Activated CD8-positive, alpha-beta memory T cell treated with anti-CD3 and anti-CD28 coated beads for 36 hours (primary cell): ENCODE data around the gene RAVER1. TPM values are rescaled to one million over a fixed set of nuclear protein-coding genes. Genes with fewer than 3 reads are reported as not detected.
"Not testable (repeated sequence)": the region's sequence is repeated elsewhere in the genome, so short reads cannot be mapped to it uniquely, and the experiment has no call there.

Source experiments
- CTCF ChIA-PET: fragments of 350-600 bp; sonication (Branson Sonifier 250); formaldehyde crosslinking; loops from one replicate; lab custom pipeline; 2021; ENCODE audit warnings: antibody characterized with exemption; lab: Charles Lee
- POLR2A ChIA-PET: fragments of 350-600 bp; sonication (Branson Sonifier 250); formaldehyde crosslinking; loops from one replicate; lab custom pipeline; 2021; ENCODE audit warnings: antibody characterized with exemption; lab: Charles Lee
- total RNA-seq, 2 experiments: library from RNA; stranded (reverse); gene quantifications; one replicate each; pipeline ENCODE4 v1.2.3, GENCODE V29; 2021

The RAVER1 gene
- 100 to 1,000 TPM; 100 to 102 TPM for total RNA-seq

DNA sequence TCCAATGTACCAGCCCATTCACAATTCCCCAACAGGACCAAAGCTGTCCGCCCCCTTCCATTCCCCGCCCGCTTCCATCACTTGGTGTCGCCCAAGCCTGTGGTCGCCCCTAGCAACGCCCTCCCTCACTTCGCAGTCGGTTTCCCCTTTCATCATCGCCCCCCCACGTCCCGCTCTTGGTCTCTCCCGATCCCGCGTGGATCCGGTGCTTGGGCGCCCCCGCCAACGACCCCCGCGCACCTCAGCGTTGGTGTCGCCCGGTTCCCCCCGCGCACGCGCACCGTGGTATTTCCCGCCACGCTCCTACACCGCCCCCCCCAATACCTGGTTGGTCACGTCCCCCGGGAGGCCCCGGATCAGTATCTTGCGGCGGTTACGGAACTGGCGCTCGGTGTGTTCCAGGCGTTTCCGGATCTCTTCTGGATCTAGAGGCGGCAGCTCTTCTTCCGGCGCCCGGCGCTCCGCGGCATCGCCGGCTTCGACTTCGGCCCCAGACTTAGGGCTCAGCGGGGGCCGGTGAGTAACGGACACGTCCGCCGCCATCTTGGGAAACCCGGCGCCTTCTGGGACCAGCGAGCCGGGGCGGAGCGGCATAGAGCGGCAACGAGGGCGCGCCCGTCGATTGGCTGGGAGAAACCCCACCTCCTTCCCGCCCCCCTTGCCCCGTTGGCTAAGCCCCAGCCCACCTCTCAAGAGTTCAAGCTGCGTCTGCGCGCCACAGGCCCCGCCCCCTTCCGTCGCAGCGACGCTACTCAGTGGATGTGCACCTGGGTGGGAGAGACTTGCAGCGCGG lies at the start of gene RAVER1:
Gene RAVER1, minus strand, starts transcription at position 565 of the 793 bp plus-strand sequence. Its CDS starts 22 bp downstream, at position 543.
- ChIA-PET CTCF (interaction anchor here (0.6 to 1.8 kb wide), 7 partner anchors 56 to 242 kb away, joined by 3 to 10 read pairs (median 3); no protein-coding TSS in a partner anchor), POLR2A (interaction anchor here (0.6 to 2.2 kb wide), 7 partner anchors 13 to 62 kb away, joined by 3 to 17 read pairs (median 7); partner anchors contain the start of genes ICAM1, ICAM5 and TYK2)

DNA sequence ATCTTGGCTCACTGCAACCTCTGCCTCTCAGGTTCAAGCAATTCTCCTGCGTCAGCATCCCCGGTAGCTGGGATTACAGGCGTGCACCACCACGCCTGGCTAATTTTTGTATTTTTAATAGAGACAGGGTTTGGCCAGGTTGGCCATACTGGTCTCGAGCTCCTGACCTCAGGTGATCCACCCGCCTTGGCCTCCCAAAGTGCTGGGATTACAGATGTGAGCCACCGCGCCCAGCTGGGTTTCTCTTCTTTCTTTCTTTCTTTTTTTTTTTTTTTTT lies 49.8 kb upstream of the RAVER1 start:
- ChIA-PET CTCF (interaction anchor here (0.6 to 10.6 kb wide), 6 partner anchors 68 to 1843 kb away, joined by 3 to 145 read pairs (median 4); partner anchors contain the start of gene ICAM1), POLR2A (interaction anchor here (0.7 kb wide), 1 partner anchor 123 kb away, joined by 23 read pairs; no protein-coding TSS in a partner anchor)

DNA sequence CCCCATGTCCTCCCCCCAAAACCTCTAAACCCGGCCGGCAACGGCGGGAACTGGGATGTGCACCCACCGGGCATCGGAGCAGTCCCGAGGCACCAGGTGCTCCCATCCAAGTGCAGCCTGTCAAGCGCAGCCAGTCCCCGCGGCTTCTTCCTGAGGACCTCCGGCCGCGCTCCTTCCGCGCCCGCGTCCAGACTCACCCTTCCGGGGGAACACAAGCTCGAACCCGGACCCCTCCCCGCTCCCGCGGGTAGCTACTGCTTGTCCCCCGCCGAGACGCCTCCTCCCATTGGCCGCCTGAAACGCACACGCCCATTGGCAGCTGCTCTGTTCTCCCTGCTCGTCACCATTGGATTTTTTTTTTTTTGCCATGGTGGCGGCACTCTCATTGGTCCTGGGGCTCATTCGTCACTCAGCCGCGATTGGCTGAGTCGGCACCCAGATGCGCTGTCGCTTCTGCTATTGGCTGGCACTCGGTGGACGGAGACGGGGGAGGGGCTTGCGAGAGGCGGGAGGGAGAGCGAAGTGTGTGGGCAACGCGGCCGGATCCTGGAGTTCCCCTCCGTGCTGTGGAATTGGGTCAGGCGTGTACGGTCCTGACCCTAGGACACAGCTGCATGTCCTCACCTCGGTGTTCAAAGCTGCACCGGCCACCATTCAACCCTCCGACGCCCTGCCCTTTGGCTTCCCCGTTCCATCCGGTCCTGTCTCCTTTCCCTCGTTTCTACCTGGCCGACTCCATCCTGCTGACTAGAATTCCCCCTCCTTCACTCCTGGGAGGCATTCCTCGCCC lies 47.2 kb upstream of the RAVER1 start, which contains the start of gene TYK2:
Gene TYK2, minus strand, starts transcription at position 260 of the 790 bp plus-strand sequence. CDS start 2,166 bp downstream, outside the sequence.
- ChIA-PET POLR2A (interaction anchor here (0.5 to 1.9 kb wide), 11 partner anchors 11 to 434 kb away, joined by 3 to 14 read pairs (median 4); partner anchors contain the start of genes ICAM1, ICAM4 and RAVER1), CTCF (interaction anchor here (0.6 to 10.6 kb wide), 8 partner anchors 8 to 485 kb away, joined by 3 to 145 read pairs (median 4); partner anchors contain the start of gene ICAM1)

DNA sequence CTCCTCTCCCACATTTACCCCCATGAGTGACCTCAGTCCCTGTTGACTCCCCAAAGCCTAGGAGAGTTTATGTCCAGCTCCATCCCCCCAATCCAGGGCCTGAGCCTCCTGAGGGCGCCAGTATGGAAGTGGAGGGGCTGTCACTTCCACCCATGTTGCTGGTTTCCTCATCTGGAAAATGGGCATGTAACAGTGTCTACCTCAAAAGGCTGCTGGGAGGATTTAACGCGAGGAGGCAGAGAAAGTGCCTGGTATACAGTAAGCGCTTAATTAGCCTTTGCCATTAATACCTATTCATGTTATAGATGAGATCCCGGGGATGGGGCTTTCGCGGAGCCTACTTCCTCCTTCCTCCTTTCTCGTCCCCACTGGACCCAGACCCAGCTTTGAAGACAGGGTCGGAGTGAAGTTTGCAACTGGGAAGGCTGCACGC lies 46.6 kb upstream of the RAVER1 start:
- ChIA-PET POLR2A (interaction anchor here (0.6 to 1.9 kb wide), 9 partner anchors 12 to 435 kb away, joined by 3 to 14 read pairs (median 4); partner anchors contain the start of genes ICAM1, ICAM4 and RAVER1), CTCF (interaction anchor here (0.6 to 10.6 kb wide), 8 partner anchors 9 to 486 kb away, joined by 3 to 145 read pairs (median 4); partner anchors contain the start of gene ICAM1)

DNA sequence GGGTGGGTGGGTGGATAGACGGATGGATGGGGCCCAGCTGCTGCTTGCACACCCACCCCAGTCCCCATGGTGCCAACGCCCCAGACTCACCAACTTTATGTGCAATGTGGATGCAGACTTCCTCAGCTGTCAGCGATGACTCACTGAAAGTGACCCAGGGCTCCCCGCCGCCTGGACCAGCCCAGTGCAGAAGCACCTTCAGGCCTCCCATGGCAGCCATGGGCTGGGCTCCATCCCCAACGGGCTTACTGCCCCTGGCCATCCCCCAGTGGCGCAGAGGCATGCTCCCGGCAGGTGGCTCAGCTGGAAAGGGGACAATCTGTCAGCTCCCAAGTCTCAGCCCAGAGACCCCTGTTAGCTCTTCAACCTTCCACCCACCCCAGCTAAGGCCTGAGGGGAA lies 44.8 kb upstream of the RAVER1 start:
- ChIA-PET CTCF (interaction anchor here (0.9 to 3.1 kb wide), 4 partner anchors 11 to 119 kb away, joined by 3 to 12 read pairs (median 4); no protein-coding TSS in a partner anchor), POLR2A (no interaction called here)

DNA sequence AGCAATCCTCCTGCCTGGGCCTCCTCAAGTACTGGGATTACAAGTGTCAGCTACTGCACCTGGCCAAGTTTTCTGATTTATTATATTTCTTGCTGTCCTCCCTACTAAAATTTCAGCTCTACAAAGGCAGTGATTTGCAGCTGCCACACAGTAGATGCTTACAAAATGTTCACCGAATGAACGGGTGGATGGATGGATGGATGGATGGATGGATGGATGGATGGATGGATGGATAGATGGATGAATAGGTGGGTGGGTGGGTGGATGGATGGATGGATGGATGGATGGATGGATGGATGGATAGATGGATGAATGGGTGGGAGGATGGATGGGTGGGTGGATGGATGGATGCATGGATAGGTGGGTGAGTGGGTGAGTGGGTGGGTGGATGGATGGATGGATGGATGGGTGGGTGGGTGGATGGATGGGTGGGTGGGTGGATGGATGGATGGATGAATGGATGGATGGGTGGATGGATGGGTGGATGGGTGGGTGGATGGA lies 43.9 kb upstream of the RAVER1 start:
- CTCF ChIA-PET: interaction anchor here (1.2 kb wide), 1 partner anchor 108 kb away, joined by 4 read pairs; no protein-coding TSS in a partner anchor
- POLR2A ChIA-PET: not testable (repeated sequence)

- ChIA-PET POLR2A (no interaction called here), CTCF (interaction anchor here (0.6 to 1.2 kb wide), 4 partner anchors 16 to 315 kb away, joined by 3 to 4 read pairs (median 3); no protein-coding TSS in a partner anchor)
Measured at GRCh38 chr19:10374931-10375330, 41.6 kb upstream of the RAVER1 start.

- ChIA-PET POLR2A (no interaction called here), CTCF (interaction anchor here (0.7 kb wide), 2 partner anchors 99 to 223 kb away, joined by 3 read pairs; no protein-coding TSS in a partner anchor)
Measured at GRCh38 chr19:10372690-10373089, 39.4 kb upstream of the RAVER1 start.

GRCh38 chr19:10368101-10368803 lies 34.9 kb upstream of the RAVER1 start:
- POLR2A ChIA-PET: interaction anchor here (0.6 kb wide), 1 partner anchor 63 kb away, joined by 4 read pairs; no protein-coding TSS in a partner anchor

GRCh38 chr19:10366950-10367512 lies 33.7 kb upstream of the RAVER1 start:
- POLR2A ChIA-PET: not testable (repeated sequence)
- CTCF ChIA-PET: interaction anchor here (1.0 to 1.1 kb wide), 2 partner anchors 48 to 96 kb away, joined by 3 read pairs; partner anchors contain the start of gene ICAM1

More at GRCh38 chr19:10368101-10368803, 34.9 kb upstream of the RAVER1 start:
- CTCF ChIA-PET: interaction anchor here (0.6 kb wide), 1 partner anchor 14 kb away, joined by 4 read pairs; no protein-coding TSS in a partner anchor

GRCh38 chr19:10365518-10365917 lies 32.2 kb upstream of the RAVER1 start:
- POLR2A ChIA-PET: interaction anchor here (0.7 kb wide), 1 partner anchor 51 kb away, joined by 4 read pairs; no protein-coding TSS in a partner anchor
- CTCF ChIA-PET: no interaction called here

DNA sequence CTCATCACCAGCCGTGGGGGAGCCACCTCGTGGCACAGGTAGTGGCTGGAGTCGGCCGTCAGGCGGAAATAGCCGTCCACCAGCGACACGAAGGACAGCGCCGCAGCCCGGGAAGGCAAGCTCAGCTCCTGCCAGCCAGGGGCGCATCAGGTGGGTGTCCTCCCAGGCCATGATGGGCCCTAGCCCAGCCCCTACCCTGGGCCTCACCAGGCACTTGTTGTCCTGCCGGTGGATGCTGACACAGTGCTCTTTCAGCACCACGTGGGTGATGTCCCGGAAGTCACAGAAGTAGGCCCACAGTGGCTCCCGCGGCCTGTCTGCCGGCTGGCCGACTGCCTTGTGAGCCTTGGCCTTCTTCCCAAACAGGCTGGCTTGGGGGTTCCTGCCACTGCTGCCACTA lies 31.3 kb upstream of the RAVER1 start:
- CTCF ChIA-PET: no interaction called here
- POLR2A ChIA-PET: no interaction called here

GRCh38 chr19:10363789-10364281 lies 30.5 kb upstream of the RAVER1 start:
- ChIA-PET POLR2A (no interaction called here), CTCF (no interaction called here)

DNA sequence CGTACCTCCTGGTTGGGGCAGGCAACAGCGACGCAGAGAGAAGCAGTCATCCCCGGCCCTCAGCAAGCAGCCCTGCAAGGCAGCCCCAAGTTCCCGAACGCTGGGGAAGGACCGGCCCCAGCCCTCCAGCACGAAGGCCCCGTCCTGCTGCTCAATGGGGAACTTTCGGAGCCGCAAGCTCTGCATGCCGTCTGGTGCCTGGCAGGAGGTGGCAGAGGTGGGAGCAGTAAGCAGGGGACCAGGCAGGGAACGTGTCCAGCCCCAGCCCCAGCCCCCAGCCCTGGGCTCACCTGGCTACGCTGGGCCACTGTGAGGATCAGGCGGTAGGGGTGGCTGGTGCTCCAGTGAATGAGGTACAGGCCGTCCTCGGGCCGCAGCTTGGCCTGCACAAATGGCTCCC lies 28.9 kb upstream of the RAVER1 start:
- CTCF ChIA-PET: interaction anchor here (1.1 kb wide), 1 partner anchor 27 kb away, joined by 3 read pairs; no protein-coding TSS in a partner anchor
- POLR2A ChIA-PET: no interaction called here

GRCh38 chr19:10361569-10362011 lies 28.3 kb upstream of the RAVER1 start:
- CTCF ChIA-PET: no interaction called here
- POLR2A ChIA-PET: no interaction called here

DNA sequence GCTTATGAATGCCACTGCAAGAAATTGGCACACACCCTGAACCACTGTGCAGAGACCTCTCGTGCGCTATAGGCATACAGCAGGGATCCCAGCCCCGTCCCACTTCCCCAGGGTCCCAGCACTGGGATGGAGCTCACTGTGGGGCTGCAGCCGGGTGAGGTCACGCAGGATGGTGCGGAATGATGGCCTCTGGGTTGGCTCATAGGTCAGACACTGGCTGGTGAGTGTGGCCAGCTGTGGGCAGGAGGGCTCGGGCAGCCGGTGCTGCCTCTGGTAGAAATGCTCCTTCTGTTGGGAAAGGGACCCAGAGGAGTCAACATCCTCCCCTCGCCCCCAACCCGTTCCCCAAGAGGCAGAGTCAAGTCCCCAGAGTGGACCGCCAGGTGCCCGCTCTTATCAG lies 23.1 kb upstream of the RAVER1 start:
- ChIA-PET POLR2A (interaction anchor here (0.5 kb wide), 1 partner anchor 107 kb away, joined by 8 read pairs; no protein-coding TSS in a partner anchor), CTCF (no interaction called here)

DNA sequence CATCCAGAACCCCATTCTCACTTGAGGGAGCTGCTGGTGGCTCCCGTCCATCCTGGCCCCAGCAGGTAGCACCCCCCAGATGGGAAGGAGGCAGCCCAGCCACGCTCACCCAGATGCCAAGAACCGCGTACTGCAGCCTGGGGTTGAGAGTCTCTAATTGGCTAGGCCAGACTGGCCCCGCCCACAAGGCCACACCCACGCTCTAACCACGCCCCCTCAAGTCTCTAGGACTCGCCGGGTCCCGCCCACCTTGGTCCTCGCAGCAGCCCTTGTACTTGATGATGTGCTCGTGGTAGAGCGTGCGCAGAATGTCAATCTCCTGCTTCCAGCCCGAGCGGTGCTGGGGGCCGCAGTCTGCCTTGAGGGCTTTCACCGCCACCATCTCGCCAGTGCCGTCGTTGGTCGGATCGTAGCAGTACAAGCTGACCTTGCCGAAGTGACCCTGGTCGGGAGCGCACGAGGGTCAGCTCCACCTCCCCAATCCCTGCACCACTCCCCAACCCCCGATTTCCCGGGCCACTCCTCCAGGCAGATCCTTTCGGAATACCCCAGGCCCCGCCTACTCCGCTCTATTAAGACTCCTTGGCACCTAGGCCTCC lies 20.6 kb upstream of the RAVER1 start:
- ChIA-PET POLR2A (no interaction called here), CTCF (interaction anchor here (1.0 kb wide), 1 partner anchor 95 kb away, joined by 5 read pairs; no protein-coding TSS in a partner anchor)
